Vagina (tissue), 2 donors: ENCODE results near the gene CD69.

Source experiments
- CTCF ChIP-seq, 3 experiments: fragments of 450-650 bp in 2 of 3; fragments of 200-600 bp in 1 of 3; sonication (generic) in 1 of 3; IDR thresholded peaks; one replicate each; pipeline ENCODE4 v1.5.1; 2017 to 2019; ENCODE audit warnings: antibody characterized with exemption in 3 of 3, mild to moderate bottlenecking in 2 of 3, moderate library complexity in 2 of 3
- POLR2A ChIP-seq, 2 donors: fragments of 450-650 bp; IDR thresholded peaks; one replicate each; pipeline ENCODE4 v1.6.1; 2017; ENCODE audit warnings: antibody characterized with exemption in 2 of 2, mild to moderate bottlenecking in 2 of 2, moderate library complexity in 2 of 2
- POLR2AphosphoS5 ChIP-seq, 2 donors: sonication (generic); formaldehyde crosslinking; IDR thresholded peaks; one replicate each; pipeline ENCODE4 v1.9.0; 2017; ENCODE audit warnings: antibody characterized with exemption in 2 of 2, mild to moderate bottlenecking in 2 of 2, low read depth in 1 of 2; ENCODE audit not compliant: insufficient read depth in 1 of 2

DNA sequence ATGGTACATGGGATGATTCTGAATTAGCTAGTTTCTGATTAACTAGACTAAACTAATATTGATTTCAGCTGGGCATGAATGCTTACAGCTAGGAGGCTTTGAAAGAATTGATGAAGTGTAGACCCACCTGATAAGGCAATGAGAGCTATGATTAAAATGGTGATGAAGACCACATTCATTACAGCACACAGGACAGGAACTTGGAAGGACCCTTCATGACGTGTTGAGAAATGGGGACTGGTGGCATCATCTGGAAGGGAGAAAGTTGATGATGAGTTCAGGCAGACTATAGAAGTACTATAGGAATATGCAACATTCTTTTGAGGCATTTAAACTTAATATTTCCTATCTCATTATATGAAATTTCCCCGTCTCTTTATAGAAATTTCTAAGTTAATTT lies 4.5 kb downstream of the CD69 start:
- TF ChIP-seq CTCF (IDR thresholded peaks at IDR 0.05) (no peak), POLR2A (IDR thresholded peaks at IDR 0.05) (no peak), POLR2AphosphoS5 (IDR thresholded peaks at IDR 0.05; ENCODE audit: insufficient read depth in 1 of 2, low read depth in 1 of 2) (no peak)
